Bronchial epithelial cell (primary cell): ENCODE data around the gene SLC30A3. TPM values are rescaled to one million over a fixed set of nuclear protein-coding genes. Genes with fewer than 3 reads are reported as not detected.
"Not testable (repeated sequence)": the region's sequence is repeated elsewhere in the genome, so short reads cannot be mapped to it uniquely, and the experiment has no call there.

Experiments used
- DNase-seq: peaks from one replicate; pipeline ENCODE4 v3.0.0-alpha.2; 2010; ENCODE audit warnings: low read depth
- FAIRE-seq: peaks from 2 replicates; lab custom pipeline; 2011; peaks lifted over from hg19 to GRCh38; lab: Jason Lieb, UNC
- H3K27me3 ChIP-seq: 2 replicates; pipeline ENCODE4 v1.5.1; 2011; ENCODE audit warnings: low read length; ENCODE audit not compliant: control insufficient read depth, insufficient read depth
- H3K36me3 ChIP-seq: 2 replicates; pipeline ENCODE4 v1.5.1; 2011; ENCODE audit warnings: low read length; ENCODE audit not compliant: control insufficient read depth, insufficient read depth
- H3K4me3 ChIP-seq: 2 replicates; pipeline ENCODE4 v1.5.1; 2011; ENCODE audit warnings: mild to moderate bottlenecking, low read depth, low read length, control low read depth
- CTCF ChIP-seq: IDR thresholded peaks from 2 replicates; pipeline ENCODE4 v1.5.1; 2011; ENCODE audit warnings: mild to moderate bottlenecking, moderate library complexity, low read length, control low read depth, inconsistent platforms; ENCODE audit not compliant: insufficient read depth, severe bottlenecking
- total RNA-seq: library from RNA; depleted of rRNA; stranded (reverse); fragments of >200 nt; gene quantifications from 2 replicates; pipeline ENCODE4 v1.2.1, GENCODE V29; 2014

The SLC30A3 gene
- total RNA-seq, 1 donor from 2014 or later: not detected

- FAIRE-seq: no peak
- H3K4me3 ChIP-seq: no peak overlapping the region
- TF ChIP-seq CTCF: peak; percentile 66
- H3K36me3 ChIP-seq: no peaks in the 10 kb centered on the region
- DNase-seq: peak; percentile 75
- peaks cover 24% of the 10 kb centered on the region for H3K27me3 ChIP-seq
These were observed 40.5 kb upstream of the SLC30A3 start for GRCh38 chr2:27303093-27304025.

- not testable (repeated sequence) for DNase-seq, H3K4me3 ChIP-seq, FAIRE-seq, H3K27me3 ChIP-seq, H3K36me3 ChIP-seq
These were observed 37.8 kb upstream of the SLC30A3 start for GRCh38 chr2:27300606-27301005.

- no peak overlapping the region for H3K4me3 ChIP-seq
- FAIRE-seq (no peak), DNase-seq (no peak)
These were observed 35.7 kb upstream of the SLC30A3 start for GRCh38 chr2:27298391-27299080.

GRCh38 chr2:27297195-27297594, 34.3 kb upstream of the SLC30A3 start:
- no peak for TF ChIP-seq CTCF
- Histone ChIP-seq H3K27me3 (peaks cover 2% of the 10 kb centered on the region), H3K4me3 (no peak overlapping the region), H3K36me3 (no peaks in the 10 kb centered on the region)
- FAIRE-seq (no peak), DNase-seq (no peak)

More at GRCh38 chr2:27298391-27299080, 35.7 kb upstream of the SLC30A3 start:
- no peak for TF ChIP-seq CTCF
- Histone ChIP-seq H3K36me3 (no peaks in the 10 kb centered on the region), H3K27me3 (peaks cover 2% of the 10 kb centered on the region)

GRCh38 chr2:27296481-27296880, 33.6 kb upstream of the SLC30A3 start:
- Histone ChIP-seq H3K4me3 (no peak overlapping the region), H3K27me3 (peaks cover 4% of the 10 kb centered on the region), H3K36me3 (no peaks in the 10 kb centered on the region)
- DNase-seq (no peak), FAIRE-seq (no peak)
- no peak for TF ChIP-seq CTCF

- no peak for FAIRE-seq
- H3K27me3 ChIP-seq: peaks cover 4% of the 10 kb centered on the region
- H3K4me3 ChIP-seq: no peak overlapping the region
- no peaks in the 10 kb centered on the region for H3K36me3 ChIP-seq
- DNase-seq: no peak
- TF ChIP-seq CTCF: no peak
These were observed 32.1 kb upstream of the SLC30A3 start for GRCh38 chr2:27294928-27295327.
